DND-41 (cell line): Measurements from ENCODE around the gene LARP4B.

ENCODE experiments used
- ATAC-seq: fragments of 200-7000 bp; cut with Tn5 transposase; 3 replicates; pipeline ENCODE4 v1.9.1; 2021; ENCODE audit warnings: low read depth; ENCODE audit not compliant: insufficient read depth
- DNase-seq: peaks from one replicate; pipeline ENCODE4 v3.0.0-alpha.2; 2020
- H2AFZ ChIP-seq: 2 replicates; pipeline ENCODE4 v1.6.0; 2012; ENCODE audit warnings: low read depth, low read length
- H3K27ac ChIP-seq: 2 replicates; pipeline ENCODE4 v1.5.1; 2012; ENCODE audit warnings: low read length, inconsistent platforms
- H3K27me3 ChIP-seq: fragments of 200-600 bp; sonication (generic); 2 replicates; pipeline ENCODE4 v1.6.0; 2012; ENCODE audit warnings: low read length, mild to moderate bottlenecking, inconsistent platforms; ENCODE audit not compliant: insufficient read depth, poor library complexity
- H3K36me3 ChIP-seq: 2 replicates; pipeline ENCODE4 v1.5.1; 2012; ENCODE audit warnings: low read length, inconsistent platforms; ENCODE audit not compliant: insufficient read depth
- H3K4me1 ChIP-seq: 2 replicates; pipeline ENCODE4 v1.5.1; 2012; ENCODE audit warnings: mild to moderate bottlenecking, low read length; ENCODE audit not compliant: insufficient read depth
- H3K4me2 ChIP-seq: 2 replicates; pipeline ENCODE4 v1.6.0; 2012; ENCODE audit warnings: mild to moderate bottlenecking, moderate library complexity, low read length, inconsistent platforms; ENCODE audit not compliant: insufficient read depth
- H3K4me3 ChIP-seq, 2 experiments: fragments of 200-600 bp in 1 of 2; shearing (Covaris generic) in 1 of 2; 2 replicates each; pipeline ENCODE4 v1.5.1; 2012 to 2016; ENCODE audit warnings: inconsistent platforms in 2 of 2, low read length in 2 of 2, mild to moderate bottlenecking in 2 of 2, low read depth in 1 of 2, moderate library complexity in 1 of 2
- H3K79me2 ChIP-seq: 2 replicates; pipeline ENCODE4 v1.6.0; 2012; ENCODE audit warnings: low read length, inconsistent platforms; ENCODE audit not compliant: insufficient read depth
- H3K9ac ChIP-seq: 2 replicates; pipeline ENCODE4 v1.6.0; 2012; ENCODE audit warnings: low read depth, mild to moderate bottlenecking, inconsistent platforms, low read length, moderate library complexity
- H3K9me3 ChIP-seq: 2 replicates; pipeline ENCODE4 v1.5.1; 2012; ENCODE audit warnings: low read length, moderate library complexity, mild to moderate bottlenecking, inconsistent platforms; ENCODE audit not compliant: insufficient read depth, severe bottlenecking
- H4K20me1 ChIP-seq: 2 replicates; pipeline ENCODE4 v1.6.0; 2012; ENCODE audit warnings: low read length; ENCODE audit not compliant: insufficient read depth
- EZH2 ChIP-seq: IDR thresholded peaks from 3 replicates; pipeline ENCODE4 v1.6.1; 2012; ENCODE audit warnings: borderline replicate concordance, low read depth, mild to moderate bottlenecking, moderate library complexity, low read length, inconsistent platforms; ENCODE audit not compliant: severe bottlenecking
- TF ChIP-seq, protein P1 (sequence below): IDR thresholded peaks from 2 replicates; pipeline ENCODE4 v1.5.1; 2012; ENCODE audit warnings: borderline replicate concordance, low read length, moderate library complexity, mild to moderate bottlenecking; ENCODE audit not compliant: poor library complexity, severe bottlenecking; ENCODE audit errors: extremely low read depth

LARP4B gene

DNA sequence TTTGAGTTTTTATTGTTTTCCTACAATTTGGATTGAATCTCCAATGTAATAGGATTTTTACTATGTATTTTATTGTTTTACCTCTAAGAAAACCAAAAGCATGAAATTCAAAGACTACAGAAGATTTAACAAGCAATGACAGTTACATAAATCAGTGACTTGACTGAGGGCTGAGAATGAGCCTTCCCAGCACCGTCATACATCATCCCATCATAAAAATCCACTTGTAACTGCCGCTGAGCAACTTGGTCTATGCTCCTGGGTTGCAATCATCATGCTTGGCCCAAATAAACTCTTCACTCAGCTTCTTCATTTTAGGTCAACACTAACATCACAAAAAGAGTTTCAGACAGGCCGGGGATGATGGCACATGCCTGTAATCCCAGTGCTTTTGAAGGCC is 13.5 kb downstream of the LARP4B start:
- ATAC-seq (no peak), DNase-seq (no peak)
- Histone ChIP-seq H3K36me3 (peaks cover 28% of the 10 kb centered on the region), H3K4me1 (no peaks in the 10 kb centered on the region), H2AFZ (no peak overlapping the region), H3K4me3 (no peak overlapping the region), H3K9me3 (no peaks in the 10 kb centered on the region), H3K9ac (no peak overlapping the region), H4K20me1 (peaks cover 73% of the 10 kb centered on the region), H3K27me3 (no peaks in the 10 kb centered on the region), H3K79me2 (peaks cover 100% of the 10 kb centered on the region), H3K4me2 (no peak overlapping the region), H3K27ac (no peak overlapping the region)
- TF ChIP-seq, protein P1, sequence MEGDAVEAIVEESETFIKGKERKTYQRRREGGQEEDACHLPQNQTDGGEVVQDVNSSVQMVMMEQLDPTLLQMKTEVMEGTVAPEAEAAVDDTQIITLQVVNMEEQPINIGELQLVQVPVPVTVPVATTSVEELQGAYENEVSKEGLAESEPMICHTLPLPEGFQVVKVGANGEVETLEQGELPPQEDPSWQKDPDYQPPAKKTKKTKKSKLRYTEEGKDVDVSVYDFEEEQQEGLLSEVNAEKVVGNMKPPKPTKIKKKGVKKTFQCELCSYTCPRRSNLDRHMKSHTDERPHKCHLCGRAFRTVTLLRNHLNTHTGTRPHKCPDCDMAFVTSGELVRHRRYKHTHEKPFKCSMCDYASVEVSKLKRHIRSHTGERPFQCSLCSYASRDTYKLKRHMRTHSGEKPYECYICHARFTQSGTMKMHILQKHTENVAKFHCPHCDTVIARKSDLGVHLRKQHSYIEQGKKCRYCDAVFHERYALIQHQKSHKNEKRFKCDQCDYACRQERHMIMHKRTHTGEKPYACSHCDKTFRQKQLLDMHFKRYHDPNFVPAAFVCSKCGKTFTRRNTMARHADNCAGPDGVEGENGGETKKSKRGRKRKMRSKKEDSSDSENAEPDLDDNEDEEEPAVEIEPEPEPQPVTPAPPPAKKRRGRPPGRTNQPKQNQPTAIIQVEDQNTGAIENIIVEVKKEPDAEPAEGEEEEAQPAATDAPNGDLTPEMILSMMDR: no peak
- no peak for TF ChIP-seq EZH2

DNA sequence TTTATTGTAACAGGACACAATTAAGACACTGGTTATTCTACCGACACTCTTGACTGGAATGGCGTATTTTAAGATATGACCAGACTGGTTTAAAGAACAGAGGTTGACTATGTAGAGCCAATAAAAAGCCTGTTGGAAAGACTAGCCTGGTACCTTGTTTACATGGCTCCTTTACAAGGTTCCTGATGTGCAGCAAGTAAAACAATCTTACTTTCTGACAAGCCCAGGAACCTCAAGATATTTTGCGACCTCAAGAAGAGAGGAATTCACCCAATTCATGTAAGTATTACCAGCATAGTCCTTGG is 14.1 kb downstream of the LARP4B start:
- Histone ChIP-seq H3K79me2 (peaks cover 100% of the 10 kb centered on the region), H3K36me3 (peaks cover 30% of the 10 kb centered on the region), H3K4me2 (no peak overlapping the region), H3K4me1 (no peaks in the 10 kb centered on the region), H4K20me1 (peaks cover 73% of the 10 kb centered on the region), H3K27me3 (no peaks in the 10 kb centered on the region), H3K27ac (no peak overlapping the region), H3K4me3 (no peak overlapping the region), H2AFZ (no peak overlapping the region), H3K9ac (no peak overlapping the region), H3K9me3 (no peaks in the 10 kb centered on the region)
- no peak for DNase-seq
- ATAC-seq: no peak
- no peak for TF ChIP-seq EZH2
- TF ChIP-seq, protein P1: no peak

DNA sequence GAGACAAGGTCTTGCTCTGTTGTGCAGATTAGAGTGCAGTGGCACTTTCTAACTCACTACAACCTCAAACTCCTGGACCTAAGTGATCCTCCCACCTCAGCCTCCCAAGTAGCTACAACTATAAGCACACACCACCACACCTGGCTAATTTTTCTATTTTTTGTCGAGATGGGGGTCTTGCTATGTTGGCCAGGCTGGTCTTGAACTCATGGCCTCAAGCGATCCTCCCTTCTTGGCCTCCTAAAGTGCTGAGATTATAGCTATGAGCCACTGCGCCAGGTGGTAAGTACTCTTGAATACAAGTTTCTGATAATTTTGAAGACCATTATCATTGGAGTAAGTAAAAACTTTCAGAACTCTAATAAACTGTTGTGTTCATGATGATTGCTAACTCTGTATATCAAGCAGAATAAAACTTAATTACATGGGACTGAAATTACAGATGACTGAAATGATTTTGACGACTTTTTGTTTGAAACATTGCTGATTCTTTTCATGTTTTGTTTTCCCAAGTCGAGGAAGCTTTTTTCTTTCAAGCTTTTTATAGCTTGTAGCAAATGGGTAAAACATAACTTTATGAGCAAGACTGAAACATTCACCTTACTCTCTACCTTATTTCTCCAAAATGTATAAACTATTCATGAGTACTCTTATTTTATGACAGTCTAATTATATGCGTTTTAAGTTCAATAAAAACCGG is 14.6 kb downstream of the LARP4B start:
- H3K27ac ChIP-seq: no peak overlapping the region
- H3K9ac ChIP-seq: no peak overlapping the region
- DNase-seq (no peak), ATAC-seq (no peak)
- H3K4me2 ChIP-seq: no peak overlapping the region
- H3K79me2 ChIP-seq: peaks cover 100% of the 10 kb centered on the region
- H4K20me1 ChIP-seq: peaks cover 73% of the 10 kb centered on the region
- H2AFZ ChIP-seq: no peak overlapping the region
- TF ChIP-seq, protein P1: no peak
- no peak for TF ChIP-seq EZH2
- no peaks in the 10 kb centered on the region for H3K4me1 ChIP-seq
- no peaks in the 10 kb centered on the region for H3K27me3 ChIP-seq
- H3K36me3 ChIP-seq: peaks cover 31% of the 10 kb centered on the region
- H3K4me3 ChIP-seq: no peak overlapping the region
- H3K9me3 ChIP-seq: no peaks in the 10 kb centered on the region

DNA sequence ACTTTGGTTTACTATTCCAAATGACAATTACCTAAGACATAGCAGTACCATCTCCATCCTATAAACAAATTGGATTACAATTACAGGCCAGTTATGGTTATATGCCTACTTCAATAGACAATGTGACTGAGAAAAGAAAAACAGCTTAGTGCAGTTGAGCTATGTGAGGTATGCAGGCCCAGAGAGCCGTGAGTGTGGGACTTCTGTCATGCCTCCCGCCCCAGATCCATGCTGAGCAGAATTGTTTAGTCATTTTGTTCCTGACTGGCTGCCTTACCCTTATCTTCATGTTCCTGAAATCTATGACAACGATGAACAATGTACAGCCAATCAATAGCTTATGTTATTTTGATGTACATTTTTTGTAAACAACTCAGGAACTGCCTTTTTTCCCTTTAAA is 21.7 kb downstream of the LARP4B start:
- Histone ChIP-seq H3K9me3 (no peaks in the 10 kb centered on the region), H3K4me1 (no peaks in the 10 kb centered on the region), H3K9ac (no peak overlapping the region), H4K20me1 (peaks cover 70% of the 10 kb centered on the region), H3K79me2 (peaks cover 98% of the 10 kb centered on the region), H3K36me3 (peaks cover 67% of the 10 kb centered on the region), H3K27ac (no peak overlapping the region), H3K4me2 (no peak overlapping the region), H2AFZ (no peak overlapping the region), H3K4me3 (no peak overlapping the region), H3K27me3 (no peaks in the 10 kb centered on the region)
- no peak for TF ChIP-seq EZH2
- TF ChIP-seq, protein P1: no peak
- DNase-seq: no peak
- ATAC-seq: no peak
